Measurements from ENCODE around the gene KANSL1. TPM values are rescaled to one million over a fixed set of nuclear protein-coding genes. Genes with fewer than 3 reads are reported as not detected.
A peak's percentile ranks its signal among the peaks of the same experiment; 100 is the strongest.

KANSL1 gene
- total and polyA plus RNA-seq, 2 of the 4 experiments (the other 2 are of a cell fraction), result 19.1 to 49.6 TPM

DNA sequence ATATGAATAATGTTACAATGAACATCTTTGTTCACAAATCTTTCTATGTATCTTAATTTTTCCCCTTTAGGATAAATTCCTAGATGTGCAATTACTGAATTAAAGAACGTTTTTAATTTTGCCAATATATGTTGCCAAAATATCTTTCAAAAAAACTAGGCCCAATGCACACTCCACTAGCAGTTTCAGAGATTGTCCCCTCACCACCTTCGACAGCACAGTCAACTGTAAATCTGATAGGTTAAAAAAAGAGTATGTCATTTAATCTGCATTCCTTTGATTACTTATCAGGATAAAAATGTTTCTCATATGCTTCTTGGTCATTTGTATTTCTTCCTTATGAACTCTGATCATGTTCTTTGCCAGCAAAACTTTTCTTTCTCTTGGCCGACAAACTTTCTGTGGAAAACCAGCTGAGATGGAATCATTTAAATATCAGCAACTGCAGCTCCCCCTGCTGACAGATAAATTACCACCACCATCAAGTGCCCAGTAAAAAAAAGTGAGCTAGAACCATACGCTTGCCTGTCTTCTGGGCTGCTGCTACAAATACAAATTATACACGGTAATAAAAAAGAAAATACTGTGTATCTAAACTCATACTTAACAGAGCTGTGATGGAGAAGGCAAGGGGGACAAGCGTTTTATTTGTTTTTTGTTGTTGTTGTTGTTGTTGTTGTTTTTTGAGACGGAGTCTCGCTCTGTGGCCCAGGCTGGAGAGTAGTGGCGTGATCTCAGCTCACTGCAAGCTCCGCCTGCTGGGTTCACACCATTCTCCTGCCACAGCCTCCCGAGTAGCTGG, 19.6 kb upstream of the KANSL1 start:
- Histone ChIP-seq H3K4me2 (ENCODE audit: low read depth, low read length) (no peak overlapping the region), H4K20me1 (ENCODE audit: insufficient read depth, low read length) (peaks cover 5% of the 10 kb centered on the region), H3K27me3 (ENCODE audit: control insufficient read depth, insufficient read depth, low read length) (no peaks in the 10 kb centered on the region), H2BK120ac (ENCODE audit: low read depth, low read length) (no peak overlapping the region), H3K4me1 (ENCODE audit: control insufficient read depth, insufficient read depth, low read length) (no peaks in the 10 kb centered on the region), H2BK15ac (ENCODE audit: low read depth, low read length) (no peak overlapping the region), H3K14ac (replicated peaks; ENCODE audit: low read depth, low read length) (no peak overlapping the region), H2AK5ac (ENCODE audit: low read depth, low read length) (no peak overlapping the region), H4K8ac (ENCODE audit: low read depth in 2 of 2, low read length in 2 of 2) (no peak overlapping the region), H3K23ac (ENCODE audit: low read depth, low read length) (no peak overlapping the region), H4K91ac (ENCODE audit: insufficient read depth, low read depth, low read length) (no peak overlapping the region), H3K56ac (ENCODE audit: extremely low read depth, insufficient read depth, low read length) (no peak overlapping the region), H3K9me3 (ENCODE audit: control insufficient read depth, insufficient read depth, low read length) (no peaks in the 10 kb centered on the region), H3K79me1 (ENCODE audit: low read depth in 1 of 2, low read length in 2 of 2) (peaks cover 18 to 37% of the 10 kb centered on the region in 2 experiments), H3K9me1 (ENCODE audit: insufficient read depth, low read length) (no peaks in the 10 kb centered on the region), H3K9ac (ENCODE audit: low read depth, low read length) (no peak overlapping the region), H3K27ac (ENCODE audit: insufficient read depth, low read length) (no peak overlapping the region), H2BK5ac (ENCODE audit: low read depth, low read length, poor library complexity, severe bottlenecking) (no peak overlapping the region), H3K36me3 (ENCODE audit: control insufficient read depth, insufficient read depth, low read length) (peaks cover 12% of the 10 kb centered on the region), H2AK9ac (replicated peaks; ENCODE audit: low read depth, low read length, poor library complexity) (no peak overlapping the region), H3K4ac (ENCODE audit: low read depth, low read length) (no peak overlapping the region), H2BK20ac (ENCODE audit: low read depth, low read length) (no peak overlapping the region), H4K5ac (ENCODE audit: low read depth, low read length) (no peak overlapping the region), H3K4me3 (ENCODE audit: insufficient read depth, low read depth, low read length) (no peak overlapping the region), H3K18ac (ENCODE audit: low read depth, low read length) (no peak overlapping the region), H2AFZ (replicated peaks; ENCODE audit: low read length, poor library complexity) (no peak overlapping the region)
- ChIA-PET POLR2A (ENCODE audit: unreplicated experiment) (interaction anchor here (1.0 kb wide), 1 partner anchor 169 kb away, joined by 3 read pairs; no protein-coding TSS in a partner anchor), CTCF (interaction anchor here (1.0 to 1.3 kb wide), 10 partner anchors 8 to 211 kb away, joined by 3 to 8 read pairs (median 3); no protein-coding TSS in a partner anchor)
- dilution Hi-C loops (cut with HindIII; ENCODE audit: low sequenced_read_pairs, unreplicated experiment) (no loop called here), intact Hi-C loops (cut with micrococcal nuclease) (loop anchor here (1.0 to 10.0 kb wide), 4 partner anchors 18 to 211 kb away; no protein-coding TSS in a partner anchor), in situ Hi-C loops (cut with MboI; ENCODE audit: low sequenced_read_pairs) (no loop called here)
- WGBS, 2 experiments (ENCODE audit: extremely low coverage in 2 of 2, insufficient read length in 1 of 2), result 17% methylated on average over 1 of the region's 11 CpGs; no CpG with 5 or more reads in 1 of the 2 experiments
- ATAC-seq (ENCODE audit: low read depth) (peak; percentile 91), DNase-seq (peak; percentile 79)
- TF ChIP-seq MXI1 (IDR thresholded peaks at IDR 0.05; ENCODE audit: borderline replicate concordance, low read depth, low read length) (no peak), RAD21 (IDR thresholded peaks at IDR 0.05; ENCODE audit: low read length) (peak; percentile 76), CTCF (conservative IDR thresholded peaks at IDR 0.05; ENCODE audit: low read depth, low read length) (peak; percentile 87), SMC3 (IDR thresholded peaks at IDR 0.05; ENCODE audit: low read depth, low read length) (peak; percentile 93)
- no TSS peak for BruUV-seq (replicated peaks)

Data from IMR-90 (cell line).